Globus pallidus (tissue), 1 donor: ENCODE results near the gene IL4R.
"Not testable (repeated sequence)": the region's sequence is repeated elsewhere in the genome, so short reads cannot be mapped to it uniquely, and the experiment has no call there.

ENCODE experiments used
- DNase-seq: peaks from one replicate; pipeline ENCODE4 v3.0.0-alpha.2; 2015; ENCODE audit warnings: low spot score

The IL4R gene

DNA sequence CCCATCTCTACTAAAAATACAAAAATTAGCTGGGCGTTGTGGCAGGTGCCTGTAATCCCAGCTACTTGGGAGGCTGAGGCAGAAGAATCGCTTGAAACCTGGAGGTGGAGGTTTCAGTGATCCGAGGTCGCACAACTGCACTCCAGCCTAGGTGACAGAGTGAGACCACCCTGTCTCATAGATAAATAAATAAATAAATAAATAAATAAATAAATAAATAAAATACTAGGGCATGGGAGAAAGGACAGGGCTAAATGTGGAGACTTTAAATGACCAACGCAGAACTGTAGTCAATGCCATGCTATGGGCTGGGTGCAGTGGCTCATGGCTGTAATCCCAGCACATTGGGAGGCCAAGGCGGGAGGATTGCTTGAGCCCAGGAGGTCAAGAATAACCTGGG lies 25.5 kb upstream of the IL4R start:
- not testable (repeated sequence) for DNase-seq

DNA sequence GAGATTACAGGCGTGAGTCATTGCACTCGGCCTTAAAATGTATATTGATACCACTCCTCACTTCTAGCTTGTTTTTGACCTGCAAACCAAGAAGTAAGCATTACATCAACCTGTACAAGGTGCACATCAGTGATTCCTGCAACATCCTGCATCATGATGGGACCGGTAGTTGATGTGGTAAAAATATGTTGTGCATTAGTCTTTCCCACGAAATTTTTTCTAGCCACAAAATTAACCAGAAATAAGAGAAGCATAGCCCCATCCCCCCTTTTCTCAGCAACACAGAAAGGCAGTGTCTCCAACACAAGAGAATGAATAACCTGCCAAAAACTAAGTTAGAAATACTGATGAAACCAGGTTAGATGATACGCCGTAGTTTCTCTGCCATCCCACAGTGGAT lies 24.1 kb upstream of the IL4R start:
- DNase-seq: no peak

DNA sequence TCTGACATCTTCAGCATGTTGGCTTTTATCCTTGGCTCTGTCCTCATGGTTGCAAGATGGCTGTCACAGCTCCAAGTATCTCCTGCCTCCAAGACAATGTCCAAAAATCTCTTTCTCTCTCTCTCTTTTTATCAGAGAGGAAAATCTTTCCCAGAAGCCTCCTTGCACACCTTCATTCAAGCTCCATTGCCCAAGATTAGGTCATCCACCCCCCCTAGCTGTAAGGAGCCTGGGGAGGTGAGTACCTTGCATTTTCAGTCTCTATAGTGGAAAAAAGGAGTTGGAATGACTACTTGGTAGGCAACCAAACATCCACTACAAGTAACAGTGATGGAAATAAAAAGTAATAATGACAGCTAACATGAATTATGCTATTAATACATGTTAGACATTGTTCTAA lies 23.2 kb upstream of the IL4R start:
- no peak for DNase-seq

DNA sequence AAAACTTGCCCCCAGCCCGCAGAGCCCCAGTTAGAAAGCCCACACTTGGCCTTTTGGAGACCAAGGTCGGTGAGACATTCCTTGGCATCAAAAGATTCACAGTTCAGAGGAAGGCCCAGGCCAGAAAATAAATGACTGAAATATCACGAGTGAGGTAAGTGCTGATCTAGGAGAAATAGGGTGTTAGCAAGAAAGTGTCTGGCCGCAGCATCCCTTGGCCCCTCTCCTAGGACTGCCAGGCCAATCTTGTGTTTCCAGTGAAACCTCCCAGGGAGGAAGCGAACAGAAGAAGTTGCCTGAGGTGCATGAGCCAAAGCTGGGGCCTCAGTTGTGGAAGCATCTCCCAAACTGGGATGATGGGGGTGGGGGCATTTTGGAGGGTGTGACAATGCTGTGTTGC lies 22.7 kb upstream of the IL4R start:
- DNase-seq: no peak

DNA sequence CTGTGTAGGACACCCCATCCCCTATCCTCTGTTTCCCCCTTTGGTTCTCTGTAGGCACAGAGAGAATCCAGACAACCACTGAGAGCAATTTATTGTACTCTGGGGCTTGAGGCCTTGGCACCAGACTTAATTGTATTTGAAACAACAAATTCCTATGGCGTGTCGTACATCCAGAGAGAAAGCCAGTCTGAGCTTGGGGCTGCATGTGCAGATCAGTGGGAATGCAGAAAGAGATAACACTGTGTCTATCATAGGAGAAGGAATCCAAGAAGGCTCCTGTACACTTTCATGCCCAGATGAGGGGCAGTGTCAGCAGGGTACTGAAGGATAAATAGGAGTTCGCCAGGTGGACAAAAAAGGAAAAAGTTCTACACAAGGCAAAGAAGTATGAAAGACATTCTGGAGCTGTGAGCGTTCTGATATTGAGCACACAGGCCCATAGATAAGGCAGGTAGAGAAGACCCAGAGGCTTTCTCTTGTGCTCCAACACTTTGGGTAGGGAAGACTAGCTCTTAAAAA lies 22.0 kb upstream of the IL4R start:
- no peak for DNase-seq

DNA sequence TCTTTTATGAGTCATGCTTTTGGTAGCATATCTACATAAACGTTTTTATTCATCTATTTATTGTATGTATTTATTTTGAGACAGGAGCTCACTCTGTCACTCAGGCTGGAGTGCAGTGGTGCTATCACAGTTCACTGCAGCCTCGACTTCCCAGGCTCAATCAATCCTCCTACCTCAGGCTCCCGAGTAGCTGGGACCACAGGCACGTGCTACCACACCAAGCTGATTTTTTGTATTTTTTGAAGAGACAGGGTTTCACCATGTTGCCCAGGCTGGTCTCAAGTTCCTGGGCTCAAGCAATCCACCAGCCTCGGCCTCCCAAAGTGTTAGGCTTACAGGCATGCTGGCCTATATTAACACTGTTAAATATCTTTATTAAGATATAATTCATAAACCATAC lies 20.4 kb upstream of the IL4R start:
- no peak for DNase-seq

DNA sequence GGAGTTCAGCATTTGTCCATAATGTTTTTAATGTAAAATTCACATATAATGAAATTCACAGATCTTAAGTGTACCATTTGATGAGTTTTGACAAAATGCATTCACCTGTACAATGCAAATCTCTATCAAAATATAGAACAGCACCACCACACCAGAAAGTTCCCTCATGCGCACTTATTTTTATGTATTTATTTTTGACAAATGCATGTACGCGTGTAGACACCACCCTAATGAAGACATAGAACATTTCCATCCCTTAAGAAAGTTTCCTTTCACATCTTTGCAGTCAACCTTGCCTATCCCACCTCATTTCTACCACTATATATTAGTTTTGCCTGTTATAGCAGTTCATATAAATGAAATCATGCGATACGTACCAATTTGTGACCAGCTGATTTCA lies 15.6 kb upstream of the IL4R start:
- no peak for DNase-seq

DNA sequence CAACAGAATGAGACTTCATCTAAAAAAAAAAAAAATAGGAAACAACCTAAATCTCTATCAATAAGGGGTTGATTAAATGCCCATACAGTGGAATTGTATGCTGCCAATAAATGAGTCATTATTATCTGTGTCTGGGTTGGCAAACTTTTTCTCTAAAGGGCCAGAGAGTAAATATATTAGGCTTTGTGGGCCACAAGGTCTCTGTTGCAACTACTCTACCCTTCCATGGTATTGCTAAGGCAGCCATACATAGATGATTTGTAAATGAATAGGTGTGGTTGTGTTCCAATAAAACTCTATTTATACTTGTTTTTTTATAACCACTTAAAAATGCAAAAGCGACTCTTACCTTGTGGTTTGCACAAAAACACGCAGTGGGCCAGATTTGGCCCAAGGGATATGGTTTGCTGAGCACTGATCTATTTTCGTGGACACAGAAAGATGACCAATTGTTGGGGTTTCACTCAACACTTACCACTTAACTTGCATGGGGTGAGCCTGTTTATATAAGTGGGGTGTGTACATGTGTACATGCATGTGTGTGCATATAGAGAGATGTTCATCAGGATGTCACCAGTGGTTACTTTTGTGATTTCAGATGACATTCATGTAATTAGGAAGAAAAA lies 12.4 kb upstream of the IL4R start:
- no peak for DNase-seq

DNA sequence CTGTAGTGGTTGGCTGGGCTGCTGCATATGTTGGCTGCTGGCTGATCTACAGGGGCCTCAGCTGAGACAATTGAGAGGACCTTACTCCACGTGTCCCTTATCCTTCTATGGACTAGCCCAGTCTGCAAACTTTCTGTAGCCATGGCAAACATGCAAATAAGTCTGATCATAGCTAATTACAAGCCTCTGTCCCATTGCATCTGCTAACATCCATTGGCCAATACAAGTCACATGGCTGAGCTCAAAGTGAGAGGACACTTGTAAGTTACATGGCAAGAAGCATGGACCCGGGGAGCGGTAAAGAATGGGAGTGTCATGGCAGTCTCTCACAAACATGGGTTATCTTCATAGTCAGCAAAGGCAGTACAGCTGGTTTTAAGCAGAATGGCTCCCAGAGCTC lies 11.6 kb upstream of the IL4R start:
- no peak for DNase-seq

DNA sequence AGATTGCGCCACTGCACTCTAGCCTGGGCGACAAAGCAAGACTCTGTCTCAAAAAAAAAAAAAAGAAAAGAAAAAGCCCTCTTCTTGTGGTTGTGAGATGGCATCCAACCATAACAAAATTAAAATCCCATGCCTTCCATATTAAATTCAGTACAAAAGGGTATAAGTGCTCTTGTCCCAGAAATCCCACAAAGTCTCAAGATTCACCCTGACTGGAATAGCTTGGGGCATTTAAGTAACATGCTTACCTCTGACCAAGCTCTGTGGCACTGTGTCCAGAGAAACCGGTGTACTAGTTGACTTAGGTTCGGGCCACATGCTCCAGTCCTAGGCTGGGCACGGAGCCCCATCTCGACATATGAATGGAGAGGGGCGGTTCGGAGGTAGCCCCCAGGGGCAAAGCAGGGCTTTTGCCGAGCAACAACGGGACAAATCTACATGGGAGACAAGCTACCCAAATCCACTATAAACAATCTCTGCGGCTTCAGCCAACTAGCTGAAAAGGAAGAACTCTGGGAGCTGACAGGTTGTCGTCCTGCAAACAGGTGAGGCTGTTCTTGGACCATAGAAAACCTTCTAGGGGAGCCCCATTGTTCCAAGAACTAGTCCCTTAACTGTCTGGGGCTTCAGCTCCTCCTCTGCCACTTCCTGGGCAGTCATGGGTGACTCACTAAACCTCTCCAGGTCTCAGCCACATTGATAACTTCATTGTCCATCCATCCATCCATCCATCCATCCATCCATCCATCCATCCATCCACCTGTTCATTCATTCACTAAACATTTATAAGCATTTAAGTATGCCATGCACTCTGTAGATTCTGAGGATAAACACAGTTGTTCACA lies 10.3 kb upstream of the IL4R start:
- no peak for DNase-seq

DNA sequence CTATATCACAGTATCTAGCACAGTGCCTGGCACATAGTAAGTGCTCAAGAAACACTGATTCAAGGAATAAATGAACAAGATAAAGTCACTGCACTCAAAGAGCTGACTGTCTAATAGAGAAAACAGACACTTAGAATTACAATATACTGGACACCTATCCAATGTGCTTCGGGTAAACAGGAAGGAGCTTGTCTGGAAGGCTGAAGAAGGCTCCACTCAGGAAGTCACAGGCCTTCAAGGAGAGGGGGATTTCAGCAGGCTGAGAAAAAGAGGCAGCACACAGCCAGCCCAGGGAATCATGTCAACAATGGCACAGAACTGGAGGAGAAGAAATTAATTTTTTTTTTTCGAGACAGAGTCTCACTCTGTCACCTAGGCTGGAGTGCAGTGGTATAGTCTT lies 9.7 kb upstream of the IL4R start:
- no peak for DNase-seq

DNA sequence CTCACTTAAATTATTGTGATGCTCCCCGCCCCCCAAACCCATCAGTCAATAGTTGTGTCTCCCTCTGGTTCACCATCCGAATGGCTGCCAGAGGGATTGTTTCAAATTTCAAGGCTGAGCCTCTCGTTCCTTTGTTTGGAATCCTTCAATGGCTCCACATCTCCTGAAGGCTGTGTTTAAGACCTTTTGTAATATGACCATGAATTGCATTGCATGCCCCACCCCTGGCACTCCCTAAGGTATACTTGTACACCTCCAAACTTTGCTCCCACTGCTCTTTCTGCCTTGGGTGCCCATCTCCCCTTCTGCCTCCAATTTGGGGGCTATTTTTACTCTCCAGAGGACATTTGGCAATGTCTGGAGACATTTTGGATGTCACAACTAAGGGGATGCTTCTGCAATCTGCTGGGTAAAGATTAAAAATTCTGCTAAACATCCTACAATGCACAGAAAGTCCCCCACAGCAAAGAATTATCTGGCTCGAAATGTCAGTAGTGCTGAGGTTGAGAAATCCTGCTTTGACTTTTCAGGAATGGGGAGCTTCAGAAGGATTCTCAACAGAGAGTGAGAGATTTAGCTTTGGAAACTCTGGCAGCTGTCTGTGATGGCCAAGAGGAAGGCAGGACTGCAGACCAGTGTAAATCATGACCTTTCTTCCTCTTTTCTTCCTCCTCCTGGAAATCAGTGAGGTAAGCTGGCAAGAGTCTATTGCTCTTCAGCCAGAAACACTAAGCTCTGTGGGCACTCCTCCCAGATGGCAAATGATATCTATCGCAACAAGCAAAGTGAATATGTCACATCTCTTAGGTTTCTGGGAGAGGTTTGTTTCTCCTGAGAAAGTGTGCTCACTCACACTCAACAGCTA lies 8.7 kb upstream of the IL4R start:
- no peak for DNase-seq

DNA sequence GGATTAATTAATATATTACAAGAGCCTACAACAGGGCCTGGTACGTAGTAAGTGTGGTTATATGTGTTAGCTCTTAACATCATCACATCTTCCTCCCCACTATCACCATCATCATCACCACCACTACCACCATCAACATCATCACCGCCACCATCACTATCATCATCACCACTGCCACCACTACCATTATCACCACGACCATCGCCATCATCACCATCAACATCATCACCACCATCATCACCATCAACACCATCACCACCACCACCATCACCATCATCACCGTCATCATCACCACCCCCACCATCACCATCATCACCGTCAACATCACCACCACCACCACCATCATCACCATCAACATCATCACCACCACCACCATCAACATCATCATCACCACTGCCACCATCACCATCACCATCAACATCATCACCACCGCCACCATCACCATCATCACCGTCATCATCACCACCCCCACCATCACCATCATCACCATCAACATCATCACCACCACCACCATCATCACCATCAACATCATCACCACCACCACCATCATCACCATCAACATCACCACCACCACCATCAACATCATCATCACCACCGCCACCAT lies 7.8 kb upstream of the IL4R start:
- no peak for DNase-seq

DNA sequence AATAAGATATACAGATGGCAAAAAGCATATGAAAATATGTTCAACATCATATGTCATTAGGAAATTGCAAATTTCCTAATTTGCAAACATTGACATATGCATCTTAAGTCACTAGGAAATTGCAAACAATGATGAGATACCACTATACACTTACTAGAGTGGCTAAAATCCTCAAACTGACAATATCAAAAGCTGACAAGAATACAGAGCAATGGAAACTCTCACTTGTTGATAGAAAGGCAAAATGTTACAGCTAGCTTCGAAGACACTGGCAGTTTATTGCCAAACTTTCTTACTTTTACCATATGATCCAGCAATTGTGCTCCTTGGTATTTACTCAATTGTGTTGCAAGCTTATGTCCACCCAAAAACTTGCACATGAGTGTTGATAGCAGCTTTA lies 5.0 kb upstream of the IL4R start:
- no peak for DNase-seq

DNA sequence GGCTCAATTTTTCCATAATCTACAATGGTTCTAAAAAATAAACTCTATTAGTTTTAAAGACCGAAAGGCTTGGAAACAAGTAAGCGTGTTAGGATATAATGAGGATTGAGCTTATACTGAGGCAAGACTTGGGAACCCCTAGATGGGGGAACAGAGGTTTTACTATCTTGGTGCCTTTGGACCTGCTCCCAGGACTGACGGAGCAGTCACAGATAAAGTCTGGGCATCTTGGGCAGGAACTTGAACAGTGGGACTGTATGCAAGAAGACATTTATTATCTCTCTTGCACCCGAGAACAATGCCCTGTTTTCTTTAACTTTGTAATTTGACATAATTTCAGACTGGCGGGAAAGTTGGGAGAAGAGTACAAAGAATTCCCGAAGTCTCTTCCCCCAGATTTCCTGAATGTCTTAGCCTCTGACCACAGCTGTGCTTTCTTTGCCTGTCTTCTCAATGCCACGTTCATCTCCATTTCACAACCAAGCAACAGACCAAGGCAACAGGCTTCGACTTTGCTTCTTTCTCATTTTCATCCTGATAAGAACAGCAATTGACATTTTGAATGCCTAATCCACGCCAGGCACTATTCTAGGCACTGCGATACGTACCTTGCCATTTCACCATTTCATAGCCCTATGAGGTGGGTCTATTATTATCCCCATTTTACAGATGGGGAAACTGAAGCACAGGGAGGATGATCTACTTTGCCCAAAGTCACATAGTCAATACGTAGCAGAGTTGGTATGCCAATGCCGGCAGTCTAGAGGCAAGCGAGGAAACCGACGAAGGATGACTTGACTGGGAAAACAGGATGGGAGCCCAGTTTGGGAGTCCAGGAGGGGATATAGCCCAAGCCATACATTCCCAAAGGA lies 3.0 kb upstream of the IL4R start:
- no peak for DNase-seq

DNA sequence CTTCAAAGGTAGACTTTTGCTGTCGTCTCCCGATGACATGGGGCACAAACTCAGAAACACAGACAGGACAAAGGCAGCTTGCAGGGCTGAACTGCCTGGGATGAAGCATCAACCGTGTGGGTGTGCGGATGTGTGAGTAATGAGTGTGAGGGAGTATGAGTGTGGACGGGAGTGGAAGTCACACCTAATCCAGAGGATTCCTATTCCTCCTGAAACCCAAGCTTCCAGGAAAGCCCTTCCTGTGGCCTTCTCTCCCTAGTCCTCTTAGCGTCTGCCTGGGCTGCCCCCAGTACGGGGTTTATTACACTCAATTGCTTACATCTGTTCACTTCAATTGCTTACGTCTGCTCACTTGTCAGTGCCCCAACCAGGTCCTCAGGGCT lies 2.3 kb upstream of the IL4R start:
- DNase-seq: no peak

DNA sequence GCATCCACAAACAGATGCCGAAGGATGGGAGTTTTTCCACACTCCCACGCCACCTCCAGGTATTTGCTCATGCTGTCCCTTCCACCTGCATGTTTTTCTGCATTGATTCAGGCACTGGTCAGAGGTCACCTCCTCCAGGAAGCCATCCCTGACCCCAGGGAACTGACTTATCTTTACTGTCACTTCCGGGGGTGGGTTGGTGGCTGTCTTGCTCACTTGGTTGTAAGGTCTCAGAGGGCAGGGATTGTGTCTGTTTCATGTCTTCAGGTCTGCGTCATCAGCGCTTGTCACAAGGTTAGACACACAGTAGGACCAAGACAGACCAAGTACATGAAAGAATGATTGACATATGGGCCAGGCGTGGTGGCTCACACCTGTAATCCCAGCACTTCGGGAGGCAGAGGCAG lies 1.9 kb upstream of the IL4R start:
- no peak for DNase-seq

DNA sequence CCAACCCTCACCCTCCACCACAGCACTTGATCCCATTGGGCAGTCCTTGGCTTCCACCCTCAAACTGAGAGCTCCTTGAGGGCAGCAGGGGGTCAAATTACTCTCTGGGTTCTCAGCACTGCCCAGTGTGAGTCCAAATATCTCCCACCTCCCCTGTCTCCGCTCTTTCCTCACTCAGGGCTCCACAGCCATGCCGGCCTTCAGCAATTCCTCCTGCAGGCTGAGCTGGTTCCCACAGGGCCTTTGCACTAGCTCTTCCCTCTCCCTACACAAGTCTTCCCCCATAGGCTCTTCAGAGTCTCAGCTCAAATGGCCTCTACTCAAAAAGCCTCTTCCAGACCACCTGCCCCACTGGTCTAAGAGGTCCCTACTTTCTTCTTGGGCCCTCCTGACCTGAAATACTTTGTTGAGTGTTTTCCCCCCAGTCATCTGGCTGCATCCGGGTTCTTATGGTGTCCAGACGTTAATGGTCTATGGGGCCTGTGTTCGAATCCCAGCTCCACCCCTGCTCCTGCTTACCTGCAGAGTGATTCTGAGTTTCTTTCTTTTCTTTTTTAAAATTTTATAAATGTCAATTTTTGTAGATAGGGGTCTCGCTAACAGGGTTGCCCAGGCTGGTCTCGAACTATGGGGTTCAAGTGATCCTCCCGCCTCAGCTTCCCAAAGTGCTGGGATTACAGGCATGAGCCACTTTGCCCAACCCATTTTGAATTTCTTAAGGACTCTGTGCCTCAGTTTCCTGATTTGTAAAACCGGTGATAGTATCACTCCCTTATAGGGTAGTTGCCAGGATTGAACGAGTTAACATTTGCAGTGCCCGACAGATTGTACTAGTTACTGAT lies 973 bp upstream of the IL4R start:
- DNase-seq: no peak

DNA sequence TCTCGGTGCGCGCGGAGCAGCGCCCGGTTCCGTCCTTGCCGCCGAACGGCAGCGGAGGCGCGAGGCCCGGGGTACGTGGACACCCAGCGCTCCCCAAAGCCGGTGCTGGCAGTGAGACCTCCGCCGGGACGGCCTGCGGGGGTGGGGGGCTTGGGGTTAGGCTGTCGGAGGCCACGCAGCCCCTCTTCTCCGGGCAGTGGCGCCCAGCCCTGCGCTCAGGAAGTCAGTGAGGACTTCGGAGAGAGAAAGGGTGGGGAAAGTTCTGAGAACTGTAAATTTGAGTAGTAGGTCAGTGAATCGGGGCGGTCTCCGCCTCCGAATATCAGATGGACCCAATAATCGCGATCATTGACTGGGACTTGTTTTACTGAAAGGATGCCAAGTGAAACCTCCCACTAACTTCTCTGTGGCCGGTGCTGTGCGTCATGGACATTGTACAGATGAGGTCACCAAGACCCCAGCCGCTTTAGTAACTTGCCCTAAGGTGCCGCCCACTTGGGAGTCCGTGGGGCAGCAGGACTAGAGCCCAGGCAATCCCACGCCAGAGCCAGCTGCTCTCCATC lies 468 bp downstream of the IL4R start:
- no peak for DNase-seq

DNA sequence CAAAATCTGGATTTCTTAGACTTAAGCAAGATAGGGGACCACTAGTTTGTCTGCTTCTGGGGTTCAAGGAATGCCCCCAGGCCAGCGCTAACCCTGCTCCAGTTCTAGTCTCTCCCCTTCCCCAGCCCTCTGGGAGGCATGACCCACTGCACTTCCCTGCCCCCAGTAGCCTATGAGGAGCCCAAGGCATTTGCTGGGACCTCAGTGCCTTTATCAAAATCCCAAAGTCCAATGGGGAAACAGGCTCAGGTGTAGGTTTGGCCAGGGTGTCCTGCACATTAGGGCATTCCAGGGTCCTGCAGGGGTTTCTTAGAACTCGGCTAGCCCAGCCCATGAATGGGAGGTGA lies 1.2 kb downstream of the IL4R start:
- DNase-seq: no peak
